ENCODE measurements around the gene FAM13C.
"Not testable (repeated sequence)": the region's sequence is repeated elsewhere in the genome, so short reads cannot be mapped to it uniquely, and the experiment has no call there.

GRCh38 chr10:59223597-59223996, 138.8 kb downstream of the FAM13C start:
- not testable (repeated sequence) for TF ChIP-seq CTCF, POLR2A (IDR thresholded peaks at IDR 0.05)
